GOT3 (cell line): ENCODE data around the gene UBE2Q2.
"Not testable (repeated sequence)": the region's sequence is repeated elsewhere in the genome, so short reads cannot be mapped to it uniquely, and the experiment has no call there.

Experiments
- DNase-seq: peaks from one replicate; lab custom pipeline; 2025; ENCODE audit warnings: mixed read lengths; lab: John Stamatoyannopoulos, UW

UBE2Q2 gene

GRCh38 chr15:75864213-75865059 is 21.2 kb downstream of the UBE2Q2 start:
- no peak for DNase-seq

GRCh38 chr15:75866045-75866444 is 22.8 kb downstream of the UBE2Q2 start:
- DNase-seq = not testable (repeated sequence)

GRCh38 chr15:75866916-75867315 is 23.7 kb downstream of the UBE2Q2 start:
- no peak for DNase-seq

GRCh38 chr15:75867449-75867848 is 24.2 kb downstream of the UBE2Q2 start:
- no peak for DNase-seq

- no peak for DNase-seq
These were observed 24.8 kb downstream of the UBE2Q2 start for GRCh38 chr15:75868019-75868418.

- DNase-seq = no peak
These were observed 26.2 kb downstream of the UBE2Q2 start for GRCh38 chr15:75869446-75869845.

GRCh38 chr15:75871589-75871988 is 28.3 kb downstream of the UBE2Q2 start:
- not testable (repeated sequence) for DNase-seq

- no peak for DNase-seq
These were observed 29.2 kb downstream of the UBE2Q2 start for GRCh38 chr15:75872403-75872990.

- DNase-seq = no peak
These were observed 40.8 kb downstream of the UBE2Q2 start for GRCh38 chr15:75884041-75884440.

- no peak for DNase-seq
These were observed 43.9 kb downstream of the UBE2Q2 start for GRCh38 chr15:75887178-75887577.

GRCh38 chr15:75891895-75892294 is 48.6 kb downstream of the UBE2Q2 start:
- DNase-seq = no peak

- no peak for DNase-seq
These were observed 52.5 kb downstream of the UBE2Q2 start for GRCh38 chr15:75895731-75896130.

GRCh38 chr15:75900577-75900976 is 57.3 kb downstream of the UBE2Q2 start:
- no peak for DNase-seq

GRCh38 chr15:75902129-75902557 is 58.9 kb downstream of the UBE2Q2 start:
- DNase-seq = no peak

GRCh38 chr15:75903331-75904239 is 60.3 kb downstream of the UBE2Q2 start, which contains the start of gene FBXO22:
FBXO22 (plus strand) TSS chr15:75903878; CDS start chr15:75903964, 86 bp downstream.
- peak; percentile 82 for DNase-seq

- DNase-seq = no peak
These were observed 62.0 kb downstream of the UBE2Q2 start for GRCh38 chr15:75905231-75905630.

- DNase-seq = not testable (repeated sequence)
These were observed 67.1 kb downstream of the UBE2Q2 start for GRCh38 chr15:75910355-75910754.

GRCh38 chr15:75916978-75917377 is 73.7 kb downstream of the UBE2Q2 start:
- no peak for DNase-seq

- no peak for DNase-seq
These were observed 74.9 kb downstream of the UBE2Q2 start for GRCh38 chr15:75918135-75918534.

GRCh38 chr15:75920079-75920478 is 76.8 kb downstream of the UBE2Q2 start:
- DNase-seq = no peak

GRCh38 chr15:75921732-75922703 is 78.8 kb downstream of the UBE2Q2 start:
- no peak for DNase-seq
